ENCODE data around the gene CLEC18A. TPM values are rescaled to one million over a fixed set of nuclear protein-coding genes. Genes with fewer than 3 reads are reported as not detected.

The CLEC18A gene
- total RNA-seq, 2 donors from 2014 or later: 12.4 to 21.9 TPM

DNA sequence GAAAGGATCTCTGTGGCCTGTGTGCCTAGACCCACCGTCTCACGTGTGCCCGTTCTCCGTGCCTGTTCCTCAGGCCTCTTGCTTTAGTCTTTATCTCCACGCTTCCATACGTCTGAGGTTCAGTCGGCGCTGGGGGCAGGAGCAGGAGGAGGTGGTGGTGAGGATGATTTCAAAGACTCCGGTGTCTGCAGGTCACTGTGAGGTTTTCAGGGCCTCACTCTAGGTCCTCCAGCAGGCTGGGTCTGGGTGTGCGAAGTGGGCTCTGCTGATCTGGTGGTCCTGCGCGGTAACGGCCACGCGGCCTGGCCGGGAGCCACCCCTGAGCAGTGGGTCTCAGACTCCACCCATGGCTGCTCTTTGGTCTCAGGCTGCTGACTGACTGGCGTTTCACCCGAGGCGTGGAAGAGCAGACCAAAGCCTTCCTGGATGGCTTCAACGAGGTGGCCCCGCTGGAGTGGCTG is 14.4 kb upstream of the CLEC18A start:
- H3K36me3 ChIP-seq: peaks cover 74% of the 10 kb centered on the region
- no peak for TF ChIP-seq CTCF (IDR thresholded peaks at IDR 0.05)
- peak overlapping the region; percentile 96 for H3K27ac ChIP-seq
- DNase-seq (ENCODE audit: low spot score): no peak
- H3K27me3 ChIP-seq (replicated peaks; ENCODE audit: insufficient read depth): no peaks in the 10 kb centered on the region
- no peak for ATAC-seq (ENCODE audit: insufficient number of reproducible peaks, low FRiP score, low read depth)
- H3K9me3 ChIP-seq: no peaks in the 10 kb centered on the region
- H3K4me3 ChIP-seq: no peak overlapping the region
- peaks cover 20 to 97% of the 10 kb centered on the region in 2 donors for H3K4me1 ChIP-seq (ENCODE audit: control insufficient read depth in 1 of 2, low read depth in 2 of 2)

DNA sequence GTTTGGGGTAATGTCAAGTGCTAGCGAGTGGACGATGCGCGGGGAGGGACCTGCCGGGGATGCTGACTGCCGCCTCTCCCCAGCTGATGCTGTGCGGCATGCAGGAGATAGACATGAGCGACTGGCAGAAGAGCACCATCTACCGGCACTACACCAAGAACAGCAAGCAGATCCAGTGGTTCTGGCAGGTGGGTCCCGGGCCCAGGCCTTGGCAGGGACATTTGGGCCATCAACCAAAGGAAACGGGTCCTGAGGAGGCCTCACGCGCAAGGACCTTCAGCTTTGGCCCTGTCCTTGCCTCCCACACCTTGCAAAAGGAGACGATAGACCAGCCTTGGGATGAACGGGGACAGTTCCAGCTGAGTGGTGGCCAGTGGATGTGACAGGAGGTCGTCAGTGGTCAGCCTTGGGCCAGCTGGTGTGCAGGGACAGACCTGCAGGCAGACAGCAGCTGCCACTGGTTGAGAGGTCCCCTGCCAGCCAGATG is 13.6 kb upstream of the CLEC18A start:
- peaks cover 17 to 97% of the 10 kb centered on the region in 2 donors for H3K4me1 ChIP-seq (ENCODE audit: control insufficient read depth in 1 of 2, low read depth in 2 of 2)
- ATAC-seq (ENCODE audit: insufficient number of reproducible peaks, low FRiP score, low read depth): no peak
- TF ChIP-seq CTCF (IDR thresholded peaks at IDR 0.05): no peak
- H3K4me3 ChIP-seq: no peak overlapping the region
- no peaks in the 10 kb centered on the region for H3K9me3 ChIP-seq
- H3K27me3 ChIP-seq (replicated peaks; ENCODE audit: insufficient read depth): no peaks in the 10 kb centered on the region
- DNase-seq (ENCODE audit: low spot score): no peak
- H3K27ac ChIP-seq: peak overlapping the region; percentile 96
- peaks cover 67% of the 10 kb centered on the region for H3K36me3 ChIP-seq

DNA sequence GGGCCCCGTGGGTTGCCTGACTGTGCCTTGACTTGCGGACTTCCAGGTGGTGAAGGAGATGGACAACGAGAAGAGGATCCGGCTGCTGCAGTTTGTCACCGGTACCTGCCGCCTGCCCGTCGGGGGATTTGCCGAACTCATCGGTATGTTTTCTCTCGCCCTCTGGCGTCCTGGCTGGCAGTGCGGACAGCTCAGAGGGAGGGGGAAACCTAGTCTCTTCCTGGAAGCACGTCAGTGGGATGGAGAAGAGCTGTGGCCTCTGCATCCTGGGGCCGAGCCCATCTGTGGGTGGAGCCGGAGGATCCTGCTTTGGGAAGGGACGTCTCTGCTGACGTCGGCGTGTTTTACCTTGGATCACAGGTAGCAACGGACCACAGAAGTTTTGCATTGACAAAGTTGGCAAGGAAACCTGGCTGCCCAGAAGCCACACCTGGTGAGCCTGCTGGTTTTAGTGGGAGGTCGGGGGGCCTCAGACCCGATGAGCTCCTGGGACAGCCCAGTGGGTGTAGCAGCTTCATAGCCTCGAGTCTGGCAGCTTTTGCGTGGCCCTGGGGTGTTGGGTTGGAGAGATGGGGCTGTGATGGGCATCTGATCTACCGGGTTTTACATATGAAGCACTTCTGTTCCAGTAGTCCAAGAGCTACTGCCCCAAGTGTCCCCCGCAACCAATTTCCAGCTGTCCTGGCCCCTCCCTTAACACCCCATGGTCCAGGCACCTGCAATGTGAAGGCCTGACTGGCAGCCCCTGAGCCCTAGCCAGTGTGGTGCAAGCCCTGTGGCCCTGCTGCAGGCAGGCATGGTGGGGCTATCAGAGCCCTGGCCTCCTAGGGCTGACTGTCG is 11.9 kb upstream of the CLEC18A start:
- Histone ChIP-seq H3K36me3 (peaks cover 50% of the 10 kb centered on the region), H3K4me1 (ENCODE audit: control insufficient read depth in 1 of 2, low read depth in 2 of 2) (peaks cover 16 to 86% of the 10 kb centered on the region in 2 donors), H3K9me3 (no peaks in the 10 kb centered on the region), H3K27me3 (replicated peaks; ENCODE audit: insufficient read depth) (no peaks in the 10 kb centered on the region), H3K27ac (peak overlapping the region; percentile 37 to 96), H3K4me3 (no peak overlapping the region)
- DNase-seq (ENCODE audit: low spot score): no peak
- no peak for TF ChIP-seq CTCF (IDR thresholded peaks at IDR 0.05)
- ATAC-seq (ENCODE audit: insufficient number of reproducible peaks, low FRiP score, low read depth): no peak

DNA sequence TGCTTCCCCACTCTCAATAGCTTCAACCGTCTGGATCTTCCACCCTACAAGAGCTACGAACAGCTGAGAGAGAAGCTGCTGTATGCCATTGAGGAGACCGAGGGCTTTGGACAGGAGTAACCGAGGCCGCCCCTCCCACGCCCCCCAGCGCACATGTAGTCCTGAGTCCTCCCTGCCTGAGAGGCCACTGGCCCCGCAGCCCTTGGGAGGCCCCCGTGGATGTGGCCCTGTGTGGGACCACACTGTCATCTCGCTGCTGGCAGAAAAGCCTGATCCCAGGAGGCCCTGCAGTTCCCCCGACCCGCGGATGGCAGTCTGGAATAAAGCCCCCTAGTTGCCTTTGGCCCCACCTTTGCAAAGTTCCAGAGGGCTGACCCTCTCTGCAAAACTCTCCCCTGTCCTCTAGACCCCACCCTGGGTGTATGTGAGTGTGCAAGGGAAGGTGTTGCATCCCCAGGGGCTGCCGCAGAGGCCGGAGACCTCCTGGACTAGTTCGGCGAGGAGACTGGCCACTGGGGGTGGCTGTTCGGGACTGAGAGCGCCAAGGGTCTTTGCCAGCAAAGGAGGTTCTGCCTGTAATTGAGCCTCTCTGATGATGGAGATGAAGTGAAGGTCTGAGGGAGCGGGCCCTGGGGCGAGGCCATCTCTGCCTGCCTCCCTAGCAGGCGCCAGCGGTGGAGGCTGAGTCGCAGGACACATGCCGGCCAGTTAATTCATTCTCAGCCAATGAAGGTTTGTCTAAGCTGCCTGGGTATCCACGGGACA is 11.1 kb upstream of the CLEC18A start:
- H3K4me1 ChIP-seq (ENCODE audit: control insufficient read depth in 1 of 2, low read depth in 2 of 2): peaks cover 16 to 78% of the 10 kb centered on the region in 2 donors
- no peak overlapping the region for H3K4me3 ChIP-seq
- H3K27me3 ChIP-seq (replicated peaks; ENCODE audit: insufficient read depth): no peaks in the 10 kb centered on the region
- H3K36me3 ChIP-seq: peaks cover 49% of the 10 kb centered on the region
- ATAC-seq (ENCODE audit: insufficient number of reproducible peaks, low FRiP score, low read depth) (no peak), DNase-seq (ENCODE audit: low spot score) (no peak)
- H3K9me3 ChIP-seq: no peaks in the 10 kb centered on the region
- TF ChIP-seq CTCF (IDR thresholded peaks at IDR 0.05): no peak
- H3K27ac ChIP-seq: peak overlapping the region; percentile 61 to 96

DNA sequence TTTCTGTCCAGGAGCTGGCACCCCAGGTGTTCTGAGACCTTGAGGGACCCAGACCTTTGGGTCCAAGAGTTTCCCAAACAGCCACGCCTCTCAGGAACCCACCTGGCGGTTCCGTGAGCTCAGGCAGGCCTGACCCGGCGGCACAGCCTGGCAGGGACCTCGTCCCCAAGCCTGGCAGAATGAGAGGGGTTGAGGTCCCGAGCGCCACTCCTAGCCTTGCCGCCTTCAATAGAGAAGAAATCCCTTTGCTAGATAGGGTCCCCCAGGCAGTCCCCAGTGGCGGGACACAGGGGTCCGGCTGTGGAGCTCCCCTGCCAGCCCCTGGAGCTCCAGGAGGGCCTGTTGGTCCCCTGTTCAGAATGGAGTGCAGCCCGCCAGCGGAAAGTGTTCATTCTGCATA is 10.5 kb upstream of the CLEC18A start:
- no peak overlapping the region for H3K4me3 ChIP-seq
- peaks cover 47% of the 10 kb centered on the region for H3K36me3 ChIP-seq
- H3K27ac ChIP-seq: peak overlapping the region; percentile 61 to 96
- no peaks in the 10 kb centered on the region for H3K9me3 ChIP-seq
- DNase-seq (ENCODE audit: low spot score): no peak
- TF ChIP-seq CTCF (IDR thresholded peaks at IDR 0.05): no peak
- ATAC-seq (ENCODE audit: insufficient number of reproducible peaks, low FRiP score, low read depth): no peak
- H3K27me3 ChIP-seq (replicated peaks; ENCODE audit: insufficient read depth): no peaks in the 10 kb centered on the region
- H3K4me1 ChIP-seq (ENCODE audit: control insufficient read depth in 1 of 2, low read depth in 2 of 2): peaks cover 12 to 74% of the 10 kb centered on the region in 2 donors

Measured in thoracic aorta (tissue), 2 donors.